ENCODE results near the gene PIGBOS1.

The PIGBOS1 gene

GRCh38 chr15:55318588-55319494 is at the start of gene PIGBOS1, which contains the start of gene PIGB:
TSS of gene PIGBOS1 (minus strand) at chr15:55319123. CDS start at chr15:55317792, 1,331 bp downstream.
TSS of gene PIGB (plus strand) at chr15:55319222. CDS start at chr15:55319251, 29 bp downstream.
- TF ChIP-seq TAF1 (IDR thresholded peaks at IDR 0.05; ENCODE audit: low read depth), result peak; percentile 70
- TF ChIP-seq, protein P1, sequence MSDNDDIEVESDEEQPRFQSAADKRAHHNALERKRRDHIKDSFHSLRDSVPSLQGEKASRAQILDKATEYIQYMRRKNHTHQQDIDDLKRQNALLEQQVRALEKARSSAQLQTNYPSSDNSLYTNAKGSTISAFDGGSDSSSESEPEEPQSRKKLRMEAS (IDR thresholded peaks at IDR 0.05), result peak; percentile 76
- no peak for TF ChIP-seq ZBTB7A (IDR thresholded peaks at IDR 0.05; ENCODE audit: low read depth)
- no peak for TF ChIP-seq USF1 (IDR thresholded peaks at IDR 0.05)
- TF ChIP-seq RAD21 (IDR thresholded peaks at IDR 0.05; ENCODE audit: low read depth), result no peak
- TF ChIP-seq FOXM1 (IDR thresholded peaks at IDR 0.05; ENCODE audit: borderline replicate concordance, low read depth), result no peak
- TF ChIP-seq NFIC (IDR thresholded peaks at IDR 0.05), result no peak
- TF ChIP-seq EP300 (IDR thresholded peaks at IDR 0.05; ENCODE audit: borderline replicate concordance), result peak; percentile 43; the same call in 1 of the 2 replicates
- TF ChIP-seq TCF12 (IDR thresholded peaks at IDR 0.05; ENCODE audit: low read depth), result 0 out of 2 replicates have a peak, but pooled peaks have one; percentile 49
- TF ChIP-seq CREB1 (IDR thresholded peaks at IDR 0.05; ENCODE audit: low read depth), result peak; percentile 53; the same call in 1 of the 2 replicates
- TF ChIP-seq YY1 (IDR thresholded peaks at IDR 0.05; ENCODE audit: low read depth), result peak; percentile 68; the same call in 1 of the 2 replicates
- TF ChIP-seq TEAD4 (IDR thresholded peaks at IDR 0.05), result 0 out of 2 replicates have a peak, but pooled peaks have one; percentile 11
- no peak for TF ChIP-seq EGR1 (IDR thresholded peaks at IDR 0.05)
- TF ChIP-seq CEBPB (IDR thresholded peaks at IDR 0.05), result peak; percentile 39

- TF ChIP-seq USF1 (IDR thresholded peaks at IDR 0.05), result no peak
- TF ChIP-seq TAF1 (IDR thresholded peaks at IDR 0.05; ENCODE audit: low read depth), result no peak
- no peak for TF ChIP-seq EP300 (IDR thresholded peaks at IDR 0.05; ENCODE audit: borderline replicate concordance)
These were observed 48.1 kb upstream of the PIGBOS1 start for GRCh38 chr15:55366981-55367380.

DNA sequence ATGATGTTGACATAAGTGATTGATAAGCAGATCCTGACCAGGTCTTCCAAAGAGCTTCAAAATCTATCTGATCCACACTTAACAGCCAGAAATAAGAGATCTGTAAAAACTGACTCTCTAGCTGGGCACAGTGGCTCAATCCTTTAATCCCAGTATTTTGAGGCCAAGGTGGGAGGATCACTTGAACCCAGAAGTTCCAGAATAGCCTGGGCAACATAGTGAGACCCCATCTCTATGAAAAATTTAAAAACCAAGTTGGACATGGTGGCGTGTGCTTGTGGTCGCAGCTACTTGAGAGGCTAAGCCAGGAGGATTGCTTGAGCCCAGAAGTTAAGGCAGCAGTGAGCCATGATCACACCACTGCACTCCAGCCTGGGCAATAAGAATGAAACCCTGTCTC is 43.7 kb upstream of the PIGBOS1 start:
- TF ChIP-seq TAF1 (IDR thresholded peaks at IDR 0.05; ENCODE audit: low read depth) (no peak), CEBPB (IDR thresholded peaks at IDR 0.05) (no peak), RAD21 (IDR thresholded peaks at IDR 0.05; ENCODE audit: low read depth) (no peak), ZBTB7A (IDR thresholded peaks at IDR 0.05; ENCODE audit: low read depth) (no peak), EP300 (IDR thresholded peaks at IDR 0.05; ENCODE audit: borderline replicate concordance) (no peak), YY1 (IDR thresholded peaks at IDR 0.05; ENCODE audit: low read depth) (no peak), FOXM1 (IDR thresholded peaks at IDR 0.05; ENCODE audit: borderline replicate concordance, low read depth) (no peak), REST (IDR thresholded peaks at IDR 0.05; ENCODE audit: low read depth) (no peak), EGR1 (IDR thresholded peaks at IDR 0.05) (no peak), NFIC (IDR thresholded peaks at IDR 0.05) (no peak)
- TF ChIP-seq, protein P1 (IDR thresholded peaks at IDR 0.05), result no peak

DNA sequence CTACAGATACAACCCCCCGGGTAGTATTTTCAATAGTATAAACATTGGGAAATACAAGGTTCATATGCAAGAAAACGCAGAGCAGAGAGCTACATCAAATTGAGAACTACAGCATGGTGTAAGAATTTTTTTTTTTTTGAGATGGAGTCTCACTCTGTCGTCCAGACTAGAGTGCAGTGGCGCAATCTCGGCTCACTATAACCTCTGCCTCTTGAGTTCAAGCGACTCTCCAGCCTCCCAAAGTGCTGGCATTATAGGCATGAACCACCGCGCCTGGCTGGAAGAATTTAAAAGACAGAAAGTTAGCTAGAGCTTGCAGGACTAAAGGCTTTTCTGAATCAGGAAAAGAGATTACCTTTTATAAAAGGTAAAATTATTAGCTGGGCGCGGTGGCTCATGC is 42.1 kb upstream of the PIGBOS1 start:
- TF ChIP-seq, protein P1 (IDR thresholded peaks at IDR 0.05), result no peak
- no peak for TF ChIP-seq REST (IDR thresholded peaks at IDR 0.05; ENCODE audit: low read depth)
- TF ChIP-seq EP300 (IDR thresholded peaks at IDR 0.05; ENCODE audit: borderline replicate concordance), result no peak

- TF ChIP-seq, protein P1 (IDR thresholded peaks at IDR 0.05), result no peak
- TF ChIP-seq REST (IDR thresholded peaks at IDR 0.05; ENCODE audit: low read depth), result no peak
- TF ChIP-seq ZBTB7A (IDR thresholded peaks at IDR 0.05; ENCODE audit: low read depth), result no peak
- no peak for TF ChIP-seq TCF12 (IDR thresholded peaks at IDR 0.05; ENCODE audit: low read depth)
- TF ChIP-seq EGR1 (IDR thresholded peaks at IDR 0.05), result no peak
- TF ChIP-seq YY1 (IDR thresholded peaks at IDR 0.05; ENCODE audit: low read depth), result no peak
- TF ChIP-seq EP300 (IDR thresholded peaks at IDR 0.05; ENCODE audit: borderline replicate concordance), result no peak
- no peak for TF ChIP-seq RAD21 (IDR thresholded peaks at IDR 0.05; ENCODE audit: low read depth)
- no peak for TF ChIP-seq TAF1 (IDR thresholded peaks at IDR 0.05; ENCODE audit: low read depth)
- TF ChIP-seq FOXM1 (IDR thresholded peaks at IDR 0.05; ENCODE audit: borderline replicate concordance, low read depth), result no peak
- no peak for TF ChIP-seq NFIC (IDR thresholded peaks at IDR 0.05)
- no peak for TF ChIP-seq TEAD4 (IDR thresholded peaks at IDR 0.05)
- no peak for TF ChIP-seq CEBPB (IDR thresholded peaks at IDR 0.05)
- TF ChIP-seq CREB1 (IDR thresholded peaks at IDR 0.05; ENCODE audit: low read depth), result no peak
- no peak for TF ChIP-seq USF1 (IDR thresholded peaks at IDR 0.05)
These were observed 41.3 kb upstream of the PIGBOS1 start for GRCh38 chr15:55360256-55360655.
